Measurements from ENCODE around the gene NEFH. TPM values are rescaled to one million over a fixed set of nuclear protein-coding genes. Genes with fewer than 3 reads are reported as not detected.
A peak's percentile ranks its signal among the peaks of the same experiment; 100 is the strongest.

The NEFH gene
- total RNA-seq, 3 donors from 2014 or later, result 5.8 to 8.3 (median 7.3) TPM

- DNase-seq, result no peak
- H3K36me3 Mint-ChIP-seq (ENCODE audit: insufficient read depth), result no peaks in the 10 kb centered on the region
- no peak for ATAC-seq
- no peaks in the 10 kb centered on the region for H3K9me3 Mint-ChIP-seq
- no peaks in the 10 kb centered on the region for H3K4me1 Mint-ChIP-seq (ENCODE audit: low read depth)
- H3K27me3 Mint-ChIP-seq (ENCODE audit: low read depth), result no peaks in the 10 kb centered on the region
- H3K4me3 Mint-ChIP-seq, result no peak overlapping the region
Observed at GRCh38 chr22:29451863-29452262, 28.2 kb upstream of the NEFH start.

- no peak overlapping the region for H3K4me3 Mint-ChIP-seq
- no peaks in the 10 kb centered on the region for H3K36me3 Mint-ChIP-seq (ENCODE audit: insufficient read depth)
- no peaks in the 10 kb centered on the region for H3K9me3 Mint-ChIP-seq
- ATAC-seq, result no peak
- no peaks in the 10 kb centered on the region for H3K4me1 Mint-ChIP-seq (ENCODE audit: low read depth)
- no peak for DNase-seq
- H3K27me3 Mint-ChIP-seq (ENCODE audit: low read depth), result no peaks in the 10 kb centered on the region
Observed at GRCh38 chr22:29454276-29454675, 25.7 kb upstream of the NEFH start.

- no peaks in the 10 kb centered on the region for H3K27me3 Mint-ChIP-seq (ENCODE audit: low read depth)
- H3K36me3 Mint-ChIP-seq (ENCODE audit: insufficient read depth), result no peaks in the 10 kb centered on the region
- DNase-seq (no peak), ATAC-seq (no peak)
- no peak overlapping the region for H3K4me3 Mint-ChIP-seq
- H3K9me3 Mint-ChIP-seq, result no peaks in the 10 kb centered on the region
- H3K4me1 Mint-ChIP-seq (ENCODE audit: low read depth), result no peaks in the 10 kb centered on the region
Observed at GRCh38 chr22:29456211-29456671, 23.8 kb upstream of the NEFH start.

- H3K4me1 Mint-ChIP-seq (ENCODE audit: low read depth), result no peaks in the 10 kb centered on the region
- H3K36me3 Mint-ChIP-seq (ENCODE audit: insufficient read depth), result no peaks in the 10 kb centered on the region
- no peaks in the 10 kb centered on the region for H3K27me3 Mint-ChIP-seq (ENCODE audit: low read depth)
- no peak overlapping the region for H3K4me3 Mint-ChIP-seq
- H3K9me3 Mint-ChIP-seq, result no peaks in the 10 kb centered on the region
- ATAC-seq (peak; percentile 69 to 74), DNase-seq (no peak)
Observed at GRCh38 chr22:29457730-29458129, 22.3 kb upstream of the NEFH start.

- H3K36me3 Mint-ChIP-seq (ENCODE audit: insufficient read depth), result no peaks in the 10 kb centered on the region
- no peaks in the 10 kb centered on the region for H3K9me3 Mint-ChIP-seq
- ATAC-seq (no peak), DNase-seq (no peak)
- no peak overlapping the region for H3K4me3 Mint-ChIP-seq
- H3K27me3 Mint-ChIP-seq (ENCODE audit: low read depth), result no peaks in the 10 kb centered on the region
- H3K4me1 Mint-ChIP-seq (ENCODE audit: low read depth), result no peaks in the 10 kb centered on the region
Observed at GRCh38 chr22:29458551-29458950, 21.5 kb upstream of the NEFH start.

GRCh38 chr22:29459773-29460172, 20.2 kb upstream of the NEFH start:
- DNase-seq (no peak), ATAC-seq (no peak)
- Mint-ChIP-seq H3K36me3 (ENCODE audit: insufficient read depth) (no peaks in the 10 kb centered on the region), H3K27me3 (ENCODE audit: low read depth) (no peaks in the 10 kb centered on the region), H3K4me3 (no peak overlapping the region), H3K9me3 (no peaks in the 10 kb centered on the region), H3K4me1 (ENCODE audit: low read depth) (no peaks in the 10 kb centered on the region)

DNA sequence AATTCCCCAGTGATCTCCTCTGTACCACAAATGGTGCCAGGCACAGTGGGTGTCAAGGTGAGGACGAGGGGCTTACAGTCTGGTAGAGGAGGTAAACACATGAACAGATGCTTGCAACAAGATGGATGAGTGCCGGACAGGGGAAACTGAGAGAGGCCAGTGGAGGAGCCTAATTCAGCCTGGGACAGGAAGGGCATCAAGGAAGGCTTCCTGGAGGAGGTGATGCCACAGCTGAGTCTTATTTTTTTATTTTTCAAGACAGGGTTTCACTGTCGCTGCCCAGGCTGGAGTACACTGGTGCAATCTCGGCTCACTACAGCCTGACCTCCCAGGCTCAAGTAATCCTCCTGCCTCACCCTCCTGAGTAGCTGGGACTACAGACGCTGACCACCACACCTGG, 18.8 kb upstream of the NEFH start:
- no peak for ATAC-seq
- Mint-ChIP-seq H3K4me3 (no peak overlapping the region), H3K9me3 (no peaks in the 10 kb centered on the region), H3K27me3 (ENCODE audit: low read depth) (no peaks in the 10 kb centered on the region), H3K4me1 (ENCODE audit: low read depth) (no peaks in the 10 kb centered on the region), H3K36me3 (ENCODE audit: insufficient read depth) (no peaks in the 10 kb centered on the region)
- no peak for DNase-seq

- Mint-ChIP-seq H3K9me3 (no peaks in the 10 kb centered on the region), H3K4me1 (ENCODE audit: low read depth) (no peaks in the 10 kb centered on the region), H3K4me3 (no peak overlapping the region), H3K36me3 (ENCODE audit: insufficient read depth) (no peaks in the 10 kb centered on the region), H3K27me3 (ENCODE audit: low read depth) (no peaks in the 10 kb centered on the region)
- DNase-seq, result no peak
- ATAC-seq, result no peak
Observed at GRCh38 chr22:29463629-29464028, 16.4 kb upstream of the NEFH start.

GRCh38 chr22:29464581-29464980, 15.4 kb upstream of the NEFH start:
- Mint-ChIP-seq H3K36me3 (ENCODE audit: insufficient read depth) (no peaks in the 10 kb centered on the region), H3K4me1 (ENCODE audit: low read depth) (no peaks in the 10 kb centered on the region), H3K4me3 (no peak overlapping the region), H3K9me3 (no peaks in the 10 kb centered on the region), H3K27me3 (ENCODE audit: low read depth) (no peaks in the 10 kb centered on the region)
- DNase-seq (no peak), ATAC-seq (no peak)

GRCh38 chr22:29469755-29470154, 10.3 kb upstream of the NEFH start:
- H3K27me3 Mint-ChIP-seq (ENCODE audit: low read depth), result peaks cover 12% of the 10 kb centered on the region
- no peaks in the 10 kb centered on the region for H3K36me3 Mint-ChIP-seq (ENCODE audit: insufficient read depth)
- H3K4me3 Mint-ChIP-seq, result peak overlapping the region; percentile 62
- no peak for DNase-seq
- H3K4me1 Mint-ChIP-seq (ENCODE audit: low read depth), result peaks cover 9% of the 10 kb centered on the region
- H3K9me3 Mint-ChIP-seq, result no peaks in the 10 kb centered on the region
- no peak for ATAC-seq

DNA sequence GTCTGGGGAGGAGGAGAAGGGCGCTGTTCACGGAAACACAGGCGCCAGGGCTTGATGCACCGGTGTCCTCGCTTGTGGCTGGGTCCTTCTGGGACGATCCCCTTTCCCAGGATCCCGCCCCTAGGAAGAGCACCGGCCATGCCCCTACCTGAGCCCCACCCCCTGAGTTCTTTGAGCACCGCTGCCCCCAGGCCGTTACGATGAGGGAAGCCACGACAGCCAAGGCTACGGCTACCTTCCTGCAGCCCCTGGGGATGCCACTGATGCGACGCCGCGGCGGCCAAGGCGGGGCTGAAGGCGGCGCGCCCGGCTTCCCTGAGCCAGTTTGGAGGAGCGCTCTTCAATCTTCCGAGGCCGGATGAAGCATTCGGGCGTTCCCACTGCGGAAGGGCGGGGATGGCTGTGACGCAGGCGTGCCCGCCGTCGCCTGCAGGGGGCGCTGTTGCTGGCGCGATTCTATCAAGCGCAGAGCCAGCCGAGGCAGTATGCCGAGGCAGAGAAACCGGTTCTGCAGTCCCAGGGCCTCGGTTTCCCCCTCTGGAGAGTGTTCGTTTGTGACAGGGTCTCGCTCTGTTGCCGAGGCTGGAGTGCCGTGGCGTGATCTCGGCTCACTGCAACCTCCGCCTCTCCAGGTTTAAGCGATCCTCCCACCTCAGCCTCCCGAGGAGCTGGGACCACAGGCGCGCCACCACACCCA, 9.7 kb upstream of the NEFH start:
- peak; percentile 91 to 92 for ATAC-seq
- Mint-ChIP-seq H3K9me3 (no peaks in the 10 kb centered on the region), H3K27me3 (ENCODE audit: low read depth) (peaks cover 12% of the 10 kb centered on the region), H3K4me3 (peak overlapping the region; percentile 62), H3K36me3 (ENCODE audit: insufficient read depth) (no peaks in the 10 kb centered on the region), H3K4me1 (ENCODE audit: low read depth) (peaks cover 9% of the 10 kb centered on the region)
- DNase-seq, result peak; percentile 61

DNA sequence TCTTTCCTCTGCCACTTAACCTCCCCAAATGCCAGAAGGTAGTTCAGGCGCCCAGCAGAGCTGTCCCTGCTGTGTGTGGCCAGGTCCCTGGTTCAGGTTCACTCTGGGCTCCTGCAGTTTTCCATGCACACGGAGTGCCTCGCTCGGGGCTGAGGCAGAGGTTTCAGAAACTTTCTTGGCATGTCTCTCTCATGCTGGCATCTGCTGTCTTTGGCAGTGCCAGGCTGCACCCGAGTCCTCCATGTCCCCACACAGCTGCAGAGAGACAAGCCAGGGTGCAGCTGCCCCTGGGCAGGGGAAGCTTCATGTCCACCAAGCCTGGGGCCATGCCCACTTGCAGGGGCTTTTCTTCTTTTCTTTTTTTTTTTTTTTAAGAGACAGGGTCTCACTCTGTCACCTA, 7.0 kb upstream of the NEFH start:
- Mint-ChIP-seq H3K9me3 (no peaks in the 10 kb centered on the region), H3K27me3 (ENCODE audit: low read depth) (peaks cover 29% of the 10 kb centered on the region), H3K4me1 (ENCODE audit: low read depth) (peaks cover 9% of the 10 kb centered on the region), H3K36me3 (ENCODE audit: insufficient read depth) (no peaks in the 10 kb centered on the region), H3K4me3 (no peak overlapping the region)
- no peak for DNase-seq
- no peak for ATAC-seq

GRCh38 chr22:29475550-29475949, 4.5 kb upstream of the NEFH start:
- Mint-ChIP-seq H3K4me3 (no peak overlapping the region), H3K36me3 (ENCODE audit: insufficient read depth) (no peaks in the 10 kb centered on the region), H3K27me3 (ENCODE audit: low read depth) (peaks cover 44% of the 10 kb centered on the region), H3K4me1 (ENCODE audit: low read depth) (peaks cover 5% of the 10 kb centered on the region), H3K9me3 (no peaks in the 10 kb centered on the region)
- no peak for ATAC-seq
- no peak for DNase-seq

DNA sequence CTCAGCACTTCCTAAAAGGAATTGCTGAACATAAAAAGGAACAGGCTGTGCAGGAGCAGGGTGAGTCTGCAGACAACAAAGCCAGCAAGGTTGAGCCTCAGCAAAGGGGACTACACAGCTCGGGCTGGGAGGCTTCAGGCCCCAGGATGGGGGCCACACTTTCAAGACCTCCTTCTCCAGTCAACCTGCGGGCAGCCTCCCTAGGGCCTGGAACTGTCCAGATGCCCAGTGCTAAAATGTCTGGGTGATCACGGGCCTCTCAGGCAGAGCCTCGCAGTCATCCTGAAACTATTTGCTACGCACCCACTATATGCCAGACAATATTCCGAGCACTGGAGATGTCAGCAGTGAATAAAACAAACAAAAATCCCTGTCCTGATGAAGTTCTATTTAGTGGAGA, 3.9 kb upstream of the NEFH start:
- no peak overlapping the region for H3K4me3 Mint-ChIP-seq
- peaks cover 5% of the 10 kb centered on the region for H3K4me1 Mint-ChIP-seq (ENCODE audit: low read depth)
- H3K36me3 Mint-ChIP-seq (ENCODE audit: insufficient read depth), result no peaks in the 10 kb centered on the region
- peaks cover 43% of the 10 kb centered on the region for H3K27me3 Mint-ChIP-seq (ENCODE audit: low read depth)
- no peaks in the 10 kb centered on the region for H3K9me3 Mint-ChIP-seq
- no peak for ATAC-seq
- no peak for DNase-seq

DNA sequence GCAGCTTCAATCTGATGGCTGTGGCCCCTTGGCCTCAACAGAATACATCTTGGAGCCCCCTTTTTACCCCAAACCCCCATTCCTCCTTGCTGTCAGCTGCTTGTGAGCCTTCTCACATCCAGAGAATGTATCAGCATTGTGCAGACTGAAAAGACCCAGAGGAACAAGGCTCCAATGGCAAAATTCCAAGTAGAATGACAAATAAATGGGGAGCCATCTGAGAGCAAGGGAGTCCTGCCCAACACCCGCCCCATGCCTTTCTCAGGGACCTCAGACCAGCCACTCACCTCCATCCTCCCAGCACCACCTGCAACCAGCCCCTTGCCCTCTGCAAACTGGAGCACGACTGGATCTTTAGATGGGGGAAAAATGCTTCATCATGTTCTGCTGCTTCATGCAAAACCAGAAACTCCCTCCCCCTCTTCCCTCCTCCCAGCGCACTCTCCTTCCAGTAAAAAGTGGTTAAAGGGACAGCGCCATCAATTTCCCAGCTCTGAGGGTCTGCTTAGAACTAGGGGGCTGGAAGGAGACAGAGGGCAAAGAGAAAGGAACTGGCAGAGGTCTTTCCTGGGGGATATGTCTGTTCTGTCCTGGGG, 2.2 kb upstream of the NEFH start:
- no peak for ATAC-seq
- no peak overlapping the region for H3K4me3 Mint-ChIP-seq
- no peak for DNase-seq

More for the DNA sequence above, 2.2 kb upstream of the NEFH start:
- Mint-ChIP-seq H3K4me1 (ENCODE audit: low read depth) (peaks cover 9% of the 10 kb centered on the region), H3K36me3 (ENCODE audit: insufficient read depth) (no peaks in the 10 kb centered on the region), H3K27me3 (ENCODE audit: low read depth) (peaks cover 52% of the 10 kb centered on the region), H3K9me3 (no peaks in the 10 kb centered on the region)
